Effector CD4-positive, alpha-beta T cell (primary cell): ENCODE measurements around the gene TXNDC8.
A peak's percentile ranks its signal among the peaks of the same experiment; 100 is the strongest.

ENCODE experiments used
- DNase-seq: peaks from one replicate; pipeline ENCODE4 v3.0.0-alpha.2; 2020

TXNDC8 gene

DNA sequence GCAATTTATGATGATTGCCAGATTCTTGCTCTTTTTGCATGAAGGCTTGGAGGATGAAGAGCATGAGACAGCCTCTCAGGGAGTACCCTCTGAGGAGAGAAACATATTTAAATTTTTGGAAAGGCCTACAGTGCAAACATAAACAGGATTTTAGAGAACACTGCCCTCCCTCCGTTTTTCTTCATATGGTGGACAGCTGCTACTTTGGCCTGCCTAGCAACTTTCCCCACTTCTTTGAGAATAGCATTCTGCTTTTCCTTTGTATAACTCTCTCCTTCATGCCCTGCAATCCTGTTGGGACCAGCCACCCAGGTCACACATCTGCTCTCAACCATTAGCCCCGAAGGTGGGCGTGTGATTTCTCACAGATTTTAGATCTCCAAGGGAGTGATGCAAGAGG lies 60.9 kb downstream of the TXNDC8 start:
- no peak for DNase-seq

DNA sequence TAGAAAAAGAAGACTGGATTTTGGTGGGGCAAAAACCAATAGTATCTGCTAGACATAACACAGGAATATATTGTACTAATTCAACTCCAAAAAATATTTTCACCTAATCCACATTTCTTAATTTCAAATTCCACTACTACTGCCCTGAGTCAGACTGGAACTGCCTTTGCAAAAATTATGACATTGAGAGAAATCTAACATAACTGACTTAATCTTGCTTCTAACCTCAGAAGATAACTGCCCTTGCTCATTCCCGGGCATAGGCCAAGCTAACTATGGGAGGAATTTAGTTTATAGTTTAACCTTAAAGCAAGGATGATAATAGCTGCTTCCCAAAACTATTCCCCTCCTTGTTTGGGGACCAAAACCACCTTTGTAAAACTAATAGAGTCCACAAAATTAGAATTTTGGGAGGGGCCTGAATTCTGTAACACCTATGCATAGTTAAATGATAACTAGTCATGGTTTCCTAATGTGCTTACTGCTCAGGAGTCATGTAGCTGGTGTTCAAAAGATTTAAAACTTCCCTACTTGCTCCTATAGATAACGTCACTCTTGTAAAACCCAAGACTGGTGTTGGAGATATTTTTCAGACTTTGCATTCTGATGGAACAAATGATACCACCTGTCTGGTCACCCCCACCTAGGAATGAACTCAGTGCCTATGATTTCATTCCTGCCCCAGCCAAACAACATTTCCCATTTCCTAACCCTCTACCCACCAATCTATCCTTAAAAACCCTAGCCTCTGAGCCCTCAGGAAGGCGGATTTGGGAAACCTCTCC lies 67.3 kb downstream of the TXNDC8 start:
- DNase-seq, result no peak

DNA sequence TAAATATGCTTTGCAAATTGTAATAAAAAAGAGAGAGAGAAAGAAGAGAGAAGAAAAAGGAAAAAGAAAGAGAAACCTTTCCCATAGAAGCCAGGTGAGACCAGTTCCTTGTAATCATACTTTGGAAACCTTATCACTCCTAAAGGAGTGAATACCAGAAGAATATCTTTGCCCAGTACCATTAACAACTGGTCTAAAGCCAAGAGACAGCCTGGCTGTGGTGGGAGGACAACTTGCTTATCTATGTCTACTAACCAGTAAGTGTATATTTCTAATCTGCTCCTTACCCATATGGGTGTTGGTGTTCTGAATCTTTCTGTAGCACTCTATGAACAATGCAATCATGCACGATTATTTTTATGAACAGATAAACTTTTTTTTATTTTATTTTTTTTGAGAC lies 70.9 kb downstream of the TXNDC8 start:
- no peak for DNase-seq

- DNase-seq, result no peak
These were observed 76.0 kb downstream of the TXNDC8 start for GRCh38 chr9:110261632-110262031.

DNA sequence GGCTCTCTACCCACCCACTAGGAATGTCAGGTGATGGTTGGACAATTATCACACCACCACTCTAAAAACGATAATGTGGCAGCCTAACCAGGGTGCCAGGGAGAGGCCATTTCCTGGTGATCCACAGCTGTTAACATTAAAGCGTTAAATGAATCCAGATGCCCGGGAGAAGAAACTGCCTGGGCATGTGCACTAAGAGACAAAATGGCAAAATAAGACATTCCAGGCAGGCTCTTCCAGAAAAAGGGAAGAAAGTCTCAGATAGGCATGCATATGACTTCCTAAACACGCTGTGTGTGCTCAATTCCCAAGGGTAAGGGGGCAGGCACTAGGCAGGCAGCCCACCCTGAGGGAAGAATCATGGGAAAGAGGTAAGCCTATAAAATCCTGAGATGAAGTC lies 76.8 kb downstream of the TXNDC8 start:
- no peak for DNase-seq

- no peak for DNase-seq
These were observed 78.1 kb downstream of the TXNDC8 start for GRCh38 chr9:110259566-110259965.

GRCh38 chr9:110258690-110259091 lies 79.0 kb downstream of the TXNDC8 start:
- no peak for DNase-seq

DNA sequence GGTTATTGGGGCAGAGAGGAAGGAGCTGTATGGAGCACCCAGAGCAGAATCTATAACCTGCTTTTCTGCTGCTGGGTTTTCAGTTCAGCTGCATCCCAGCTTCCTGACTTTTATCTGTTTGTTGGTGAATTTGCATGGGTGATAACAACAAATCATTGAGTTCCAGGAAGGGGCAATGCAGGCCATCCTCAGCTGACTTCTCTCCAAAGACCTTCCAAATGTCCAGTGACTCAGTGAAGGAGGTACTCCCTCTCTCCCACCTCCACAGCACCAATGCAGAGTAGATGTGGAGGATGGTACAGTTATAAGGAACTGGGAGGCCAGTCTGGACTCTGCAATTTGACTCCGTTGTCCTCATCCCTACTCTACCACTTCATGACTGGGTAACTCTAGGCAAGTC lies 79.7 kb downstream of the TXNDC8 start:
- DNase-seq, result no peak

- no peak for DNase-seq
These were observed 80.4 kb downstream of the TXNDC8 start for GRCh38 chr9:110257097-110257841.

DNA sequence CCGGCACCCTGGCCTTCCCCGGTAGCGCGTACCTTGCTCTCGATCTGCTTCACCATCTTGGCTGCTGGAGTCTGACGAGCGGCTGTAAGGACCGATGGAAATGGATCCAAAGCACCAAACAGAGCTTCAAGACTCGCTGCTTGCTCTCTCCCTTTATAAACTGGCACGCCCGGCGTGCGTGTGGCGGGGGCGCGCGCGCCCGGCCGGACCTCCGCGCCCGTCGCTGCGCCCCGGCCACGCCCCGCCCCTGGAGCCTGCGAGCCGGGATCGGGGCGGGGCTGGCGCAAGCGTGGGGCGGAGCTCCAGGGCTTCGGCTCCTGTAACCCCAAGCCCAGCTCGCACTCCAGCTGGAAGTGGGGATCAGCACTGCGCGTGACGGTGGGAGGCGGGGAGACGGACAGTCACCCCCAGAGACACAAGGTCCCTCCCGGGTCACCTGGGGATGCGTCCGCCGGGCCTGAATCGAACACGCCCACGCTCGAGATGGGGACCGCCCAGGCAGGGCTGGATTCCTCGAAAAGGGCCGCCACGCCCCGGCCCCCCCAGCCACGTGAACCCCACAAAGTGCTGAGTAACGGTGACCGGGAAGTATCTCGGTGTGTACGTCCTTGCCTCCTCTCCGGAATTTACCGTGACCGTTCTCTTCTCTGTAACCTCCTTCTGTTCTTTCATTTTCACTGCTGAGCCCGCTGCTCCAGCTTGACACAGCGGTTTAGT lies 81.1 kb downstream of the TXNDC8 start, which contains the start of gene TXN:
TSS of gene TXN (minus strand) at position 128 of the 717 bp plus-strand sequence. CDS start at position 56, 72 bp downstream.
- DNase-seq, result peak; percentile 60

- DNase-seq, result peak; percentile 6
These were observed 81.9 kb downstream of the TXNDC8 start for GRCh38 chr9:110255463-110256379.

- no peak for DNase-seq
These were observed 82.6 kb downstream of the TXNDC8 start for GRCh38 chr9:110255034-110255462.

GRCh38 chr9:110254500-110254899 lies 83.2 kb downstream of the TXNDC8 start:
- DNase-seq, result no peak
